OCI-LY3 (cell line): ENCODE data around the gene CTNND2.

ENCODE experiments used
- CTCF ChIP-seq: fragments of 200-600, 300-600 bp; sonication (generic); IDR thresholded peaks from 2 replicates; pipeline ENCODE4 v1.5.1; 2014; ENCODE audit warnings: antibody characterized with exemption, low read length, low read depth
- EZH2phosphoT487 ChIP-seq: fragments of 200-600 bp; shearing (Covaris generic); IDR thresholded peaks from 2 replicates; pipeline ENCODE4 v1.6.1; 2018; ENCODE audit warnings: antibody characterized with exemption, mixed run types, low read depth

DNA sequence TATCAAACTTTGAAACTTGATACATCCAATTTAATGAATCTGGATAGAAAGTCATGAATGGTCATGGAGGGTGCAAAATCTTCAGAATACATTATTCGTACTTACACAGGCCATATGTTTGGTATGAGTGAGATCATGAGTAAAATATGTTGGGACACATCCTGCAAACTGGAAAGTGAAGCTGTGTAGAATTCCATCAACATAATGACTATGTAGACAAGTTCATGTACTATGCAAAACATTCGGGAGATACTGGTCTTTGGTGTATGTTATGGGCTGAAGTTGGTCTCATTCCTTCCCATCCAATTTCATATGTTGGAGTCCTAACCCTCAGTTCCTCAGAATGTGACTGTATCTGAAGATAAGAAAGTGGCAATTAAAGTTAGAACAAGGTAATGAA lies 18.1 kb upstream of the CTNND2 start:
- TF ChIP-seq CTCF, result no peak
- no peak for TF ChIP-seq EZH2phosphoT487
